ENCODE results near the gene MPPED1.

The MPPED1 gene

DNA sequence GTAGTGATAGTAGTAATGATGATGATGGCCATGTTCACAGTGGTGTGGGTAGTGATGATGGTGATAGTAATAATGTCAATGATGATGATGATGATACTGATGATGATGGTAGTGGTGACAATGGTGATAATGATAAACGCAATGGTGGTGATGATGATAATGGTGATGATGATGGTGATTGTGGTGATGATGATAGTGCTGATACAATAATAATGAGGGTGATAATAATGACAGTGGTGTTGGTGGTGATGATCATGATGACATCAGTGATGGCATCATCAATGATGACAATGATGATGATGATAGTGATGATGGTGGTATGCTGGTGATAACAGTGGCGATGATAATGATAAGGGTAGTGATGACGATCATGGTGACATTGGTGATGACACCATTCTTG is 92.3 kb downstream of the MPPED1 start:
- no peak for DNase-seq

DNA sequence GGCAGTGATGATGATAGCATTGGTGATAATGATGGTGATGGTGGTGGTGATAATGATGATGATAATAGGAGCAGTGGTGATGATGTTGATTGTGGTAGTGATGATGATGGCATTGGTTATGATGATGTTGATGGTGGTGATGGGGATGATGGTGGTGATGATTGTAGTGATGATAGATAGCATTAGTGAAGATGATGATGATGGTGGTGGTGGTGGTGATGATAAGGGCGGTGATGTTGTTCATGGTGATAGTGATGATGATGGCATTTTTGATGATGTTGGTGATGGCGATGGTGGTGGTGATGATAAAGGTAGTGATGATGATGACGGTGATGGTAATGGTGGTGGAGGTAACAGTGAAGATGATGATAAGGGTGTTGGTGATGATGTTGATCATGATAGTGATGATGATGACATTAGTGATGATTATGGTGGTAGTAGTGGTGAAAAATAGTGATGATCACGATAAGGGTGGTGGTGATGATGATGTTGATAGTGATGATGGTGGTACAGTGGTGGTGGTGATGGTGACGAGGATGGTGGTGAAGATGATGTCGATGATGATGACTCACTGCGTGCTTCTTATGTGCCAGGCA is 93.0 kb downstream of the MPPED1 start:
- no peak for DNase-seq

DNA sequence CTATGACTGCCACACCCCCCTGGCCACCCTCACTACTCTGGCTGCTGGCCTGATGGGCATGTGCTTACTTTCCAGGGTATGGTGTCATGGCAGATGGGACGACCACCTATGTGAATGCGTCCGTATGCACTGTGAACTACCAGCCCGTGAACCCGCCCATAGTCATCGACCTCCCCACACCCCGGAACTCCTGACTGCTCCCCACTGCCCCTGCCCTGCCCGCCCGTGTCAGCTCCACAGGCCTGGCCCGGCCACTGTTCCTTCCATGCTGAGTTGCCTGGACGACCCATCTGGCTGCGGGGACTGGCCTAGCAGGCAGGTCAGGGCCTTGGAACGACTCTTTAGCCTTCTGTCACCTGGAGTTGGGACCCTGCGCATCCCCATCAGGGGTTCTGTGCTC is 93.6 kb downstream of the MPPED1 start:
- no peak for DNase-seq

DNA sequence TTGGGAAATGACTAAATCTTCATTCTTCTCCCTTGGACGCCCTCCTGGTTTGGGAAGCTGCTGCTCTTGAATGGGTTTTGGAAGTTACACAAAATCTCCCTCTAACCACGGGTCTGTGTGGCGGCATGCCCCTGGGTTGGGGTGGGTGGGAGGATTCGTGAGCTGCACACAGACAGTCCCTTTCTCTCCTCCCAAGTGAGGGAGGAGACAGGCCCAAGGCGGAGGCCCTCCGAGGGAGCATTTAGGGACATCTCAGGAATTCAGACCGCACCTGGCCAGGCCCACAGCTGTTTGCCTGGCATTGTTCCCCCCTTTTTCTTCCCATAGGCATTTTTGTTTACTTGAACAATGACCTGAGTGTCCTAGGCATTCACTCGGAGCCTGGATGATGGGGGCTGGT is 94.1 kb downstream of the MPPED1 start:
- DNase-seq = no peak

DNA sequence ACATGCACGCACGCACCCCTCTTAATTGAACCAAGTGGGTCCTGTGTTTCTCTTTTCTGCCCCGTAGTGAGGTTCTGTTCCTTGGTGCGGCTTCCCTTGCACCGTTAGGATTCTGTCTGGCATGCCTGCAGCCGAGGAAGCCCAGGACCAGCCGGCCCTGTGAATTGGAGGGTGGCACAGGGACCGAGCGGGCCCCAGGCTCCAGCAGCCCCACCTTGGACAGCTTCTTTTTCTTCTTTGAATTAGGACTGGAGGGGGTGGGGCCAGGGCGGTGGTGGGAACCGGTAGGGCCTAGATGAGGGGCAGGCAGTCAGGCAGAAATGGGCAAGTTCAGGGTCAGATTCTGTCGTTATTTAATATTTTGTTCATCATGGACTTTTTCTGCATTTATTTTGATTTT is 94.7 kb downstream of the MPPED1 start:
- no peak for DNase-seq

DNA sequence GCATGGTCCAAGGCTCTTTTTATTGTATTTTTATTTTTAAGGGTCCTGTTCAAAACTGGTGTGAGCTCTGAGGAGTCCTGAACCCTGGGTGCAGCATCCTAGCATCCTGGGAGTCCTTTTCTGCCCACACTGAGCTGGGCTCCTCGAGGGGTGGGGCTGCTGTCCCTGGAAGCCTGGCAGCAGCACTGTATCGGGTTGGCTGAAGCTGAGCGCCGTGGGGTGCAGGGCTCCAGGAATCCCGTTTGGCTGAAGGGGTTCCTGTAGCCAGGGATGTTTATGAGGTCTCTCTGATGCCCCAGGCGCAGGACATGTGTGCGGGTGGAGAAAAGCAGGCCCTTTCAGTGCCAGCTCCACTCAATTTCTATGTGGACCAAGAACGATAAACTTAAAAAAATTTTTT is 95.4 kb downstream of the MPPED1 start:
- DNase-seq = no peak

DNA sequence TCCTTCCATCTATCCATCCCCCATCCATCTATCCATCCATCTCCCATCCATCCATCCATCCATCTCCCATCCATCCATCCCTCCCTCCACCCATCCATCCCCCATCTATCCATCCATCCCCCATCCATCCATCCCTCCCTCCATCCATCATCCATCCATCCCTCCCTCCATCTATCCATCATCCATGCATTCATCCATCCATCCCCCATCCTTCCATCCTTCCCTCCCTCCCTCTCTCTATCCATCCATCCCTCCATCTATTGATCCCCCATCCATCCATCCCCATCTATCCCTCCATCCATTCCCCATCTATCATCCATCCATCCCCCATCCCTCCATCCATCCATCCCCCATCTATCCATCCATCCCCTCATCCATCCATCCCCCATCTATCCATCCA is 96.7 kb downstream of the MPPED1 start:
- no peak for DNase-seq

DNA sequence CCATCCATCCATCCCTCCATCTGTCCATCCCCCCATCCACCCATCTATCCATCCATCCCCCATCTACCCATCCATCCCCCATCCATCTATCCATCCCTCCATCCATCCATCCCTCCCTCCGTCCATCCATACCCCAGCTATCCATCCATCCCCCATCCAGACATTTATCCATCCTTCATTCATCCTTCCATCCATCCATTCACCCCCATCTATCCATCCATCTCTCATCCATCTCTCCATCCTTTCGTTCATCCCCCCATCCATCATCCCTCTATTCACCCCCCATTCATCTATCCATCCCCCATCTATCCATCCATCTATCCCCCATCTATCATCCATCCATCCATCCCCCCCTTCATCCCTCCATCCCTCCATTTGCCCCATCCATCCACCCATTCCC is 97.5 kb downstream of the MPPED1 start:
- no peak for DNase-seq

DNA sequence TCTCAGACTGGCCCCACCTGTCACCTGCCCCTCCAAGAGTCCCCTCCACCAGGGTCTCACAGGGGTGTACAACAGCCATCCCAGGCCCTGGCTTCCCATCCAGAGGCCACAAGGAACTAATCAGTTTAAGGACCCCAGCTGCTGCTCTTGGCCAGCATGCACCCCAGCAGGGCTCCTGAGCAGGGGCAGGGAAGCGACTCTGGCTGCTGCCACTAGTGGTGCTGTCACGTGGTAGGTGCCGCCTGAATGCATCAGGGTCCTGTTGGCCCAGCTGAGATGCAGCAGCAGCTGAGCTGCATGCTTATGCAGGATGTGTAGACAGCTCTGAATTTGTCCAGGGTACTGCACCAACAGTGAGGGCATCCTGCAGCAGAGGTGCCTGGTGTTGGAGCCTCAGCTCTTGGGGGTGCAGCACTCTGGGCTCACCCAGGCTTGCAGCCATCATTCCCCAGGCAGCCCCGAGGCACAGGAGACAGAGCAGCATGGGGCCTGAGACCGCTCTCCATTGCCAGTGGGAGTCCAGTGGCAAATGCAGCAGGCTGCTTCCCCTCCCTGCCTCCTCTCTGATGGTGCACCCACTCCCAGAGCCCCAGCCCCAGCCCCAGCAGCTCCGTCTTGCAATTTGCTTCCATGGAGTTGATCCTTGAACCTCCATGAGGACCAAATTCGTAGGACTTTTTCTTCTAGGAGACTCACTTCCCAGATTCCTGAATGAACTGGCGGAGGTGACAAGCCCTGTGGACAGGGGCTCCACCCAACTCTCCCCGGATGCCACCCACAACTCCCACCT is 98.7 kb downstream of the MPPED1 start:
- no peak for DNase-seq

DNA sequence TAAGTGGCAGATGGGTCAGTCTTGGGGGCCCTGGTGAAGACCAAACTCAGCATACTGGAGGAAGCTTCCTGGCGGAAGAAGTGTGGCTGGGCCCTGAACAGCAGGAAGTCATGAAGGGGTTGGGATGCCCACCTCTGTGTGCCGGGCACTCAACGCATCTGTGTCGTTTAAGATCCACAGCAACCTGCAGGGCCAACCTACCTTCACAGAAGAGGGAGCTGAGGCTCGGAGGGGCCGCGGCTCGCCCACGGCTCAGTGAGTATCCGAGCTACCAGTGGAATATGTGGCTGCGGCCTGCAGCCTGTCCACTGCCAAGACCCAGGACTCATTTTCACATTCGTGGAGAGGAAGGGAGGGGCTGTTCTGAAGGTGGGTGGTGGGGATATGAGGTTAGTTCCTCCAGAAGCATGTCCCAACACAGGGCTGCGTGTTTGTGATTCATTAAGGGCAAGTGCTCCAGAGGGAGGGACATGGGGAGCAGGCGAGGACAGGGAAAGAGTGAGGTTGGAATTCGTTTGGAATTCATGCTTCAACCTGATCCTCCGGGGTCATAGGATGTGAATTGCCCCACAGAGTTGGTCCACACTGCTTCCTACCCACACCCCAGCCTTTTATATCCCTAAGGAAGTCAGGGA is 99.6 kb downstream of the MPPED1 start:
- no peak for DNase-seq

DNA sequence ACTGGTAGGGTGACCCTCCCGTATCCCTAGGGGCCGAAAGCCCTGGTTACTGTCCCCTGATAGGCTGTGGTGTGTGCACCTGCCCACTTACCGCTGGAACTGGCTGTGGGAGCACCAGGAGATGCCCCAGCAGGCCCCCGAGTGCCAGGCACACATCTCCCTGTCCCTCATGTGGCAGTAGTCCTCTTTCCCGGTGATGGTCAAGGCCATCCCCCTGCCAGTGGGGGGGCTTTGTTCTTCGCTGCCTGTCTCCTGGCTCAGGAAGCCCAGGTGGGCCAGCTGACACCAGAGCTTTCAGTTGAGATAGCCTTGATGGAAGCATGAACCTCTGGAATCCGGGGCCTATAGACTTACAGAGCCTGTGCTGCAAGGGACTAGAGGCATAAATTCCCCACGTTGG is 100.5 kb downstream of the MPPED1 start:
- DNase-seq = no peak

DNA sequence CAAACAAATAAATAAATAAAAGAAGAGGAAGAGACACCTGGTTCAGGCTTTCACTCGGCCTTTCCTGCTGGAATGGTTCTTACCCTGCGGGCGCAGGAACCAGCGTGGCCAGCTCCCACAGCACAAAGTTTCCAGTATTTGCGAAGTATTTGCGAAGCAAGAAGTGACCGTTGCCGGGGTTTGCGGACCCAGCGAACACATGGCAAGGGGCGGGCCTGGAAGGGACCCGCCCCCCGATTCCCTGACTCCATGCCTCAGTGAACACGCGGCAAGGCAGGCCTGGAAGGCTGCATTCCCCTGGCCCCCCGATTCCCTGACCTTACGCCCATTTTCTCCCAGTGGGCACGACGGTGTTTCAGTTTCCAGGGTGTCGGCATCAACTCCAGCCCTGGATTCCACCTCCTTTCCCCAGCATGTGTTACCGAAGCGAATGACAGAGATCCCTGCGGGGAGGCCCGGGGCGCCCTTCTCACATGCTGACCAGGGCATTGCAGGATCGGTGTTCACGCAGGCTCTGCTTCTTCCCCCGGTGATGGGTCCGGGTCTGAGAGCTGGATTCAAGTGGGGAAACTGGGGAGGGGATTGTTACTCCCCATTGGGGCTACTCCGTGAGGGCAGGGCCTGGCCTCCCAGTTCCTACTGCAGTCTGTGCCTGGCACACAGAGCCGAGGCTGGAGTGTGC is 102.8 kb downstream of the MPPED1 start:
- no peak for DNase-seq

DNA sequence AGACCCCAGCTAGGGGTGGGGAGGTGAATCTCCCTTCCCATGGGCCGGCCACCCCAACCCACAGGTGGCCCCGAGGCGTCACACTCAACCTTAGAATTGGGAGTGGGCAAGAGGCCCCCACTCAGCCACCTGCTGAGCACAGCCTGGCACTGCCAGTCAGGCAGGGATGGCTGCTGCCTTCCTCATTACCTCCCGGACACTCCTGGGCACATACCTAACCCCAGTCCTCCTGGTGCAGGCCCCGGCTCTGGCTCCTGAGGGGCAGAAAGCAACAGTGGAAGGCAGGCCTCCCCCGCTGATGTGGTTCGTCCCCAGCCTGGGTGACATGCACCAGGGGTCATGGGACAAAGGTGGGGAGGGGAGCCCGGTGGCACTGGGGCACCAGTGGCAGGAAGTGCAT is 103.6 kb downstream of the MPPED1 start:
- no peak for DNase-seq

DNA sequence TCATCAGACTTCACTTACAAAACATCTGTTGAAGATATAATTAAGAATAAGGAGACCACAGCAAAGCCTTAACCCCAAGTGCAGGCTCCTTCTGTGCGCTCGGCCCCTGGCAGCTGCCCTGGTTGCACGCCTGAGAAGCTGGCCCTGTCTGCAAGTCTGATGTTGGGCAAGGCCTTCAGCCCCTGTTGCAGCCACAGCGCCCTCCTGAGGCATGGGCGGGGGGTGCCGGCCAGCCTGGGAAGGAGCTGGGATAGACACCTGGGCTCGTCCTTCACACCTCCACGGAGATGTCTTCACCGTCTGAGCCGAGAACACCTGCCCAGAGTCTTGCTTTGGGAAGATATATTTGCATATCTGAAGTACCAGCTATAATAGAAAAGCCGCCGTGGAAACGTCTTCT is 104.1 kb downstream of the MPPED1 start:
- peak; percentile 38 for DNase-seq

DNA sequence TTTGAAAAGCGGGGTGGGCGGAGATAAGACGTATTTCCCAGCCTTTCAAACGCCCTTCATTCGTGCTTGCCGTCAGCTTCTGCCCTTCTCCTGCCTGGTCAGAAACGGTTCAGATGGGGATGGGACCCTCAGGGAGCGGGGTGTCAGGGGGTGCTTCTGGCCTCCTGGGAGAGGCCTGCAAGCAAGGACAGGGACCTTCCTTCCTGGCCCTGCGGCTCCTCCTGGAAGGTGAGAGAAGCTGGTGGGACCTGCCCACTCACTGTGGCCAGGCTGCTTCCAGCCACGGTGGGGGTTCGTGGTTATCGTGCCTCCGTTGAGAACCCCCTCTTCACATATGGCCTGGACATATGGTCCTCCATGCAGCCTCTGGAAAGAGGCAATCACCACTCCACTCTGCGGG is 104.6 kb downstream of the MPPED1 start:
- DNase-seq = no peak

DNA sequence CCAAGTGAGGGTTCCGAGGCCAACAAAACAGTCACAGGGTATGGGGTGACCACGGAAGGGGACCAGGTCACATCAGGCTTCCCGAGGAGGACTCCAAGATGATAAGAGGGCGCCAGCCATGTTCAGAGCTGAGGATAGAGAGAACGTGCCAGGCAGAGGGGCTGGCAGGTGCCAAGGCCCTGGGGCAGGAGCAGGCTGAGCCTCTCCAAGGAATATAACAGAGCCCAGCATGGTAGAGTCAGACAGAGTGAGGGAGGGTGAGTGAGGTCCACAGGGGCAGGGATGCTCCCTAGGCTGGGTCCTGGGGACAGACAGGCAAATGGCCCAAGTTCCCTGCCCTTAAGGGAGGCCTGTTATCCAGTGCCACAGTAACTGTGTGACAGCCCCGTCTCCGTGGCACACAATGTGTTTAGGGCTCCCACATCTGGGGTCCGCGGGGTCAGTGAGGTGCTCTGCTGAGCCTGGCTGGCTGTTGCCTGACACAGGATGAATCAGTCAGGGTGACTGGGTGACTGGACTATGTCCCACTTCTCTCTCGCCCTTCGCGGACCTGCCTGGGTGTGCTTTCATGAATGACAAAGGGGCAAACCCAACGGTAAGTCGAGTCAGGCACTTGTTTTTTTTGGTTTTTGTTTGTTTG is 105.3 kb downstream of the MPPED1 start:
- DNase-seq = no peak

DNA sequence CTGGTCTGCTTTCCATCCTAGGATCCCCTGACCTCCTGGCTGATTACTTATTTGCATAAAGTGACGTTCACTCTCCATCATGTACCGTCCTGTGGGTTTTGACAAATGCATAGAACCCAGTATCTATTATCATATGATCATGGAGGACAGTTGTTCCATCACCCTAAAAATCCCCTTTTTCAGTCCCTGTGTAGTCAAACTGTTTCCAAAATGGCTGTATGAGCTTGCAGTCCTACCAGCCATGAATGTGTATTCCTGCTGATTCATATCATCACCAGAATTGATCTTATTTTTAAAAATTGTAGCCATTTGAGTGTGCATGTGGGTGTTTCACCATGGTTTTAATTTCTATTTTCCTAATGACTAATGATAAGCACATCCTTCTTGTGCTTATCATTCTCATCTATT is 108.8 kb downstream of the MPPED1 start:
- DNase-seq = no peak

DNA sequence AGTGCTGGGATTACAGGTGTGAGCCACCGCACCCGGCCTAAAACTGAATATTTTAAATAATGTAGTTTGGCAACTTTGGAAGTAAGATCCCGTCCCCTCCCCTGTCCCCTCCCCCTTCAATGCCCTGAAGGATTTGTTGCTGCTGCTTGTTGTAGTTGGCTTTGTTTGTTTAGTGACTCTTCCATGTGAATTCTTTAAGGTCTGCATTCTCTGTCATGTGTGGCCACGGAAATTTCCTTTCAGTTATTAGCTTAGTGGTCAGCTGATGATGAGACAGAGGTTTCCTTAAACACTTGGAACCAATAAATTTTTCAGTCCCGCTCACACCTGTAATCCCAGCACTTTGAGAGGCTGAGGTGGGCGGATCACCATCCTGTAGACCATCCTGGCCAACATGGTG is 109.9 kb downstream of the MPPED1 start:
- DNase-seq = peak; percentile 42

DNA sequence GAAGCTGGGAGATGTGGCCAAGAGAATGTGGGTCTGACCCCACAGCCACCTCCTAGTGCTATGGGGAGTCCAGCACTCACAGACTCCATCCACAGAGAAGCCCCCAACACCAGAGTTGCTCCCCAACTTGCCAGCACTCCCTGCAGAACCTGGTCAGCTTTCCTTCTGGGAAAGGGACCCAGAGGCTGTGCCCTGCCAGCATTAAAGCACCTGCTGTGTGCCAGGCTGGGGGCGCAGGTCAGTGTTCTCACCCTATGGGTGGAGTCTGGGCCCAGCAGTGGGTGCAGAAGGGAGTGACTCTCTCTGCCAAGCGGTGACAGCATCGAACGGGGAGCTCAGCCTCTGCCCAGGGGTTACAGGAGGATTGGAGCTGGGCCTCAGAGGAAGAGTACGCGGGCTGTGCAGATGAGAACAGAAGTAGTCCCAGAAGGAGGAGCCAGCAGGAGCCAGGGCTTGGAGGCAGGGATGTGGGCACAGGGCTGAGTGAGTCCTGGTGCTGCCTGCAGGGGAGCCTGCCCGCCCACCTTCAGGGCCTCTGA is 114.4 kb downstream of the MPPED1 start:
- DNase-seq = no peak

DNA sequence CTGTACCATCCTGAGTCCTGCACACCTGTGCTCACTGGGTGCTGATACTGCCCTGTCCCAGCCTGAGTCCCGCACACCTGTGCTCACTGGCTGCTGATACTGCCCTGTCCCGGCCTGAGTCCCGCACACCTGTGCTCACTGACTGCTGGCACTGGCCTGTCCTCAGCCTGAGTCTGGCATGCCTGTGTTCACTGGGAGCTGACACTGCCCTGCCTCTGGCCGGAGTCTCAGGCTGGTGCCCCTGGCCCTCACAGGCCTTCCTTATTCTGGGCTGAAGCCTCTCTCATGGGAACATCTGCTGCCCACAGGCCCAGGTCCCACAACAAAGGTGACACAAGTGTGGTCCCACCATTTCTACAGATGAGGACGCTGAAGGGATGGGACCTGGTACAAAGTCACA is 115.1 kb downstream of the MPPED1 start:
- DNase-seq = no peak

DNA sequence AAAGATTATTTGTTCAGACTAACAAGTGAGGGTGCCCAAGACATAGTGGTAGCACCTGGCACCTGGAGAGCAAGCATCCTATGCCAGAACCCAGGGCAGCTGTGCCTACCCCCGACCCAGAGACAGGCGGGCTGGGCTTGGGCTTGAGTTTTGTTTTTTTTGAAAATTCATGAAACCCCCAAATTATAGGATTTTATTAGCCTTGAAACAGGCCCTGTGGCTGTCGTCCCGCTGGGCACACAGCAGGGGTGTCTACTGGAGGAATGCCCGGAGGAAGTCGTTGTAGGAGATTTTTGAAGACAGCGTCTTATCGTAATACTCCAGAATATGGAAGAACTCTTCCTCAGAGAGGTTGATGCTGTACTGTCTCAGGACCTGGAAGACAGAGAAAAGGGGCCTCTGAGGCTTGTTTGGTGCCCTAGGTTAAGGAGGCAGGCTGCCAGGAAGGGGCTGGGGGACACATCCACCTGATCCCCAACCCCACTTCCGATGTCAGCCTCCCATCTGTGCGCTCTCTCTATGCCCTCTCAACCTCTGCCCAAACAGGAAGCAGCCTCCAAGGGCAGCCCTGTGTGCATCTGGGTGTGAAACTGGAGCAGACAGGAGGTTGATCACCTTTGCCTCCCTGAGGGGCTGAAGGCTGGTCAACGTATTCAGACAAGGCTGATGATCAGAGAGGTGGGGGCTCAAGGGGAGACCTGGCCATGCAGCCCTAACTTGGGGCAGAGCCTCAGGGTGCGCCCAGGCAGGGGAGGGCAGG is 117.0 kb downstream of the MPPED1 start:
- DNase-seq = no peak

DNA sequence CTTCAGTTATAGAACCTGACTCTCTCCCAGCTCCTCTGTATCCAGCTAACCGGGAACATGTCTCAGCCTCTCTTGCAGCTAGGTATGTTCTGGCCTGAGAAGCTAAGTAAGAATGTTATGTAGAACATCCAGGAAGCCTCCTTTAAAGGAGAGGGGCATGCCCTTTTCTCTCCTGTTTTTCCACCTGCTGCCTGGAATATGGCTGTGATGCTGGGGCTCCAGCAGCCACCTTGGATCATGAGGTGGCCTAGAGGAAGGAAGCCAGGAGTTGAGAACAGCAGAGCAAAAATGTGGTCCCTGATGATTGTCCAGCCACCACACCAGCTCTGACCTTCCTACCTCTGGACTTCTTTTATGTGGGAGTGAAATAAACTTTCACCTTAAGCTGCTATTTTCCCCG is 117.6 kb downstream of the MPPED1 start:
- no peak for DNase-seq

Data from DMS53 (cell line).